ENCODE measurements around the gene B4GALNT2.

B4GALNT2 gene

DNA sequence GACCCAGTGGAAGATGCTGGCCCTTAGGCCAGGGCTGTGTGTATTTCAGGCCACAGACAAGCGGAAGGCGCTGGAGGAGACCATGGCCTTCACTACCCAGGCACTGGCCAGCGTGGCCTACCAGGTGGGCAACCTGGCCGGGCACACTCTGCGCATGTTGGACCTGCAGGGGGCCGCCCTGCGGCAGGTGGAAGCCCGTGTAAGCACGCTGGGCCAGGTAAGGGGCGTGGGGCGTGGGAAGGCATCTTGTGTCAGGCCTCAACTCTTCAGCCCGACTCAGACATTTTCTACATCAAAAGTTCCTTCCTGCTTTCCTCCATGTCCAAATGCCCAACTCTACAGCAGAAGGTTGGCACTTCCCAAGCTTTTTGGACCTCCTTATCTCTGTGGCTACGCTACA is 83.9 kb downstream of the B4GALNT2 start:
- Histone ChIP-seq H3K4me3 (ENCODE audit: low read depth in 1 of 2, low read length in 2 of 2) (no peak overlapping the region), H3K27me3 (ENCODE audit: insufficient read depth, low read length, poor library complexity) (no peaks in the 10 kb centered on the region), H3K36me3 (ENCODE audit: insufficient read depth, low read length) (peaks cover 38% of the 10 kb centered on the region), H3K9me3 (ENCODE audit: insufficient read depth, low read length, severe bottlenecking) (no peaks in the 10 kb centered on the region), H3K4me1 (ENCODE audit: insufficient read depth, low read length) (peaks cover 47% of the 10 kb centered on the region), H4K20me1 (ENCODE audit: insufficient read depth, low read length) (no peaks in the 10 kb centered on the region), H2AFZ (ENCODE audit: low read depth, low read length) (no peak overlapping the region), H3K9ac (ENCODE audit: low read depth, low read length) (no peak overlapping the region), H3K4me2 (ENCODE audit: insufficient read depth, low read length) (no peak overlapping the region), H3K79me2 (ENCODE audit: insufficient read depth, low read length) (peaks cover 7% of the 10 kb centered on the region), H3K27ac (ENCODE audit: low read length) (peak overlapping the region; percentile 7; the same call in 1 of the 2 replicates)
- ATAC-seq (ENCODE audit: insufficient read depth, low read depth) (no peak), DNase-seq (no peak)
- TF ChIP-seq, protein P1, sequence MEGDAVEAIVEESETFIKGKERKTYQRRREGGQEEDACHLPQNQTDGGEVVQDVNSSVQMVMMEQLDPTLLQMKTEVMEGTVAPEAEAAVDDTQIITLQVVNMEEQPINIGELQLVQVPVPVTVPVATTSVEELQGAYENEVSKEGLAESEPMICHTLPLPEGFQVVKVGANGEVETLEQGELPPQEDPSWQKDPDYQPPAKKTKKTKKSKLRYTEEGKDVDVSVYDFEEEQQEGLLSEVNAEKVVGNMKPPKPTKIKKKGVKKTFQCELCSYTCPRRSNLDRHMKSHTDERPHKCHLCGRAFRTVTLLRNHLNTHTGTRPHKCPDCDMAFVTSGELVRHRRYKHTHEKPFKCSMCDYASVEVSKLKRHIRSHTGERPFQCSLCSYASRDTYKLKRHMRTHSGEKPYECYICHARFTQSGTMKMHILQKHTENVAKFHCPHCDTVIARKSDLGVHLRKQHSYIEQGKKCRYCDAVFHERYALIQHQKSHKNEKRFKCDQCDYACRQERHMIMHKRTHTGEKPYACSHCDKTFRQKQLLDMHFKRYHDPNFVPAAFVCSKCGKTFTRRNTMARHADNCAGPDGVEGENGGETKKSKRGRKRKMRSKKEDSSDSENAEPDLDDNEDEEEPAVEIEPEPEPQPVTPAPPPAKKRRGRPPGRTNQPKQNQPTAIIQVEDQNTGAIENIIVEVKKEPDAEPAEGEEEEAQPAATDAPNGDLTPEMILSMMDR (IDR thresholded peaks at IDR 0.05; ENCODE audit: borderline replicate concordance, extremely low read depth, low read length, poor library complexity, severe bottlenecking): no peak
- no peak for TF ChIP-seq EZH2 (IDR thresholded peaks at IDR 0.05; ENCODE audit: borderline replicate concordance, low read depth, low read length, severe bottlenecking)

DNA sequence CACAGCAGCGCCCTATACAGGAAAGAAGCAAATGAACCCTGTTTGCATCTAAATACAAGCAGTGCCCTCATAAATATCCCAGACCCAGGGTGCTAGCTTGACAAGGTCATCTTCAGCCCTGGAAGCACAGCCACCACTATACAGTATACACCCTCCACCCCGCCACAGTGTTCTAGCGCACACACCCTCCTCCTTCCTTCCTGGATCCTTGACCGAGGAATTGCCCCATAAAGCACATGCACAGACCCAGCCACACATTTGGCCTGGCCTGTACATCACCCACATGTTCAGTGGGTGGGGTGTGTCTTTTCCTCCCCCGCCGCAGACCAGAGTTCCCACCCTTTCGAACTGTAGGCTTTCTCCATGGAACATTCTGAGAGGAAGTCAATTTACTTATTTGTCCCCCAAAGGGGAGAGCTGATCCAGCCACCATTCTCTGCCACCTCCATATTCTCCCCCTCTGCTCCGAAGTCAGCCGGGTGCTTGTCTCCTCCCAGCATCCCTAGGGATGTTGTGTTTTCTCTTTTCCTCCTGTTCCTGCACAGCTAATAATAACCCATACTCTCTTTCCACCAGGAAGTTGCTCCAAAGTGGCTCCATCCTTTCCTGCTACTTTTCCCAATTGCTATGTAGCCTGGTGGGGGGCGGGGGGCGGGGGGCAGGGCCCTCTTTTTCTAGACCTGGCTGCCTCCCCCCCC is 84.5 kb downstream of the B4GALNT2 start:
- Histone ChIP-seq H3K27ac (ENCODE audit: low read length) (no peak overlapping the region), H3K27me3 (ENCODE audit: insufficient read depth, low read length, poor library complexity) (no peaks in the 10 kb centered on the region), H3K9ac (ENCODE audit: low read depth, low read length) (no peak overlapping the region), H3K4me2 (ENCODE audit: insufficient read depth, low read length) (no peak overlapping the region), H2AFZ (ENCODE audit: low read depth, low read length) (no peak overlapping the region), H3K4me3 (ENCODE audit: low read depth in 1 of 2, low read length in 2 of 2) (no peak overlapping the region), H3K79me2 (ENCODE audit: insufficient read depth, low read length) (peaks cover 5% of the 10 kb centered on the region; the same call in 1 of the 2 replicates), H3K4me1 (ENCODE audit: insufficient read depth, low read length) (peaks cover 40% of the 10 kb centered on the region), H3K36me3 (ENCODE audit: insufficient read depth, low read length) (peaks cover 38% of the 10 kb centered on the region), H4K20me1 (ENCODE audit: insufficient read depth, low read length) (no peaks in the 10 kb centered on the region), H3K9me3 (ENCODE audit: insufficient read depth, low read length, severe bottlenecking) (no peaks in the 10 kb centered on the region)
- TF ChIP-seq EZH2 (IDR thresholded peaks at IDR 0.05; ENCODE audit: borderline replicate concordance, low read depth, low read length, severe bottlenecking): no peak
- TF ChIP-seq, protein P1 (IDR thresholded peaks at IDR 0.05; ENCODE audit: borderline replicate concordance, extremely low read depth, low read length, poor library complexity, severe bottlenecking): no peak
- DNase-seq: no peak
- ATAC-seq (ENCODE audit: insufficient read depth, low read depth): no peak

DNA sequence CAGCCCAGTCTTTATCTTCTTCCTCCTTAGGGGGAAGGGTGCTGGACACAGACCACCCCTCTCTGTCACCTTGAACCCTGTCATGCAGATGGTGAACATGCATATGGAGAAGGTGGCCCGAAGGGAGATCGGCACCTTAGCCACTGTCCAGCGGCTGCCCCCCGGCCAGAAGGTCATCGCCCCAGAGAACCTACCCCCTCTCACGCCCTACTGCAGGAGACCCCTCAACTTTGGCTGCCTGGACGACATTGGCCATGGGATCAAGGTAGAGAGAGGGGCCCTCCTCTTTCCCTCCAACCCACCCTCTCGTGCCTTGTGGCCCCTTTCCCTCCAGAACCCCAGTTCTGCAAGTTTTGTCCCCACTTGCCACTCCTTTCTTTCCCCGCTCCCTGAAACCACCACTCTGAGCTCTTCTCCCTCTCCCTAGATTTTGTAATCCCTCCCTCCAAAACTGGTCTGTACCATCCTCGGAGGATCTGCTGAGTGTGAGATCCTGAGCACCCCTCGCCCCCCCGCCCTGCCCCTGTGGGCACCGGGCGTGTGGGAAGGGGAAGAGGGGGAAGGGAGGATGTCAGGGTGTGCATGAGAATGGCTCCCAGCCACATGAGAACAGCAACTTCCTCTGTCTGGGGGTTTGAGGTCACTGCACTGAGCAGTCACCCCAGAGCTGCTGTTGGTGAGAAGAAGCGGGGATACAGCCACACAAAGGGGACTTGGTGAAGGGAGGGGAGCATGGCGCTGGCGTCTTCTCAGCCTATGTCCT is 85.3 kb downstream of the B4GALNT2 start:
- Histone ChIP-seq H2AFZ (ENCODE audit: low read depth, low read length) (peak overlapping the region; percentile 36; the same call in 1 of the 2 replicates), H3K4me3 (ENCODE audit: low read depth in 1 of 2, low read length in 2 of 2) (no peak overlapping the region; a peak in 1 of 4 replicates), H4K20me1 (ENCODE audit: insufficient read depth, low read length) (no peaks in the 10 kb centered on the region), H3K9me3 (ENCODE audit: insufficient read depth, low read length, severe bottlenecking) (no peaks in the 10 kb centered on the region), H3K4me1 (ENCODE audit: insufficient read depth, low read length) (peaks cover 33% of the 10 kb centered on the region), H3K36me3 (ENCODE audit: insufficient read depth, low read length) (peaks cover 42% of the 10 kb centered on the region), H3K27ac (ENCODE audit: low read length) (peak overlapping the region; percentile 80), H3K9ac (ENCODE audit: low read depth, low read length) (peak overlapping the region; percentile 37; the same call in 1 of the 2 replicates), H3K4me2 (ENCODE audit: insufficient read depth, low read length) (peak overlapping the region; percentile 30), H3K79me2 (ENCODE audit: insufficient read depth, low read length) (peaks cover 3% of the 10 kb centered on the region; the same call in 1 of the 2 replicates), H3K27me3 (ENCODE audit: insufficient read depth, low read length, poor library complexity) (no peaks in the 10 kb centered on the region)
- ATAC-seq (ENCODE audit: insufficient read depth, low read depth): peak; percentile 89
- peak; percentile 87 for DNase-seq
- no peak for TF ChIP-seq EZH2 (IDR thresholded peaks at IDR 0.05; ENCODE audit: borderline replicate concordance, low read depth, low read length, severe bottlenecking)
- TF ChIP-seq, protein P1 (IDR thresholded peaks at IDR 0.05; ENCODE audit: borderline replicate concordance, extremely low read depth, low read length, poor library complexity, severe bottlenecking): no peak

Measured in DND-41 (cell line).